Endothelial cell (in vitro differentiated cells): ENCODE measurements around the gene PSTPIP2. TPM values are rescaled to one million over a fixed set of nuclear protein-coding genes. Genes with fewer than 3 reads are reported as not detected.
"Not testable (repeated sequence)": the region's sequence is repeated elsewhere in the genome, so short reads cannot be mapped to it uniquely, and the experiment has no call there.

ENCODE experiments used
- DNase-seq: peaks from one replicate; pipeline ENCODE4 v3.0.0; 2021; ENCODE audit warnings: low spot score
- H3K27ac Mint-ChIP-seq: one replicate; pipeline ENCODE4 v1.8.0; 2021; ENCODE audit warnings: mixed read lengths, inconsistent platforms; ENCODE audit not compliant: unreplicated experiment
- H3K27me3 Mint-ChIP-seq: one replicate; pipeline ENCODE4 v1.8.0; 2021; ENCODE audit warnings: mild to moderate bottlenecking, moderate library complexity, mixed read lengths, inconsistent platforms; ENCODE audit not compliant: unreplicated experiment
- H3K36me3 Mint-ChIP-seq: one replicate; pipeline ENCODE4 v1.8.0; 2021; ENCODE audit warnings: mild to moderate bottlenecking, low read depth, mixed read lengths, inconsistent platforms; ENCODE audit not compliant: unreplicated experiment
- H3K4me1 Mint-ChIP-seq: one replicate; pipeline ENCODE4 v1.8.0; 2021; ENCODE audit warnings: mild to moderate bottlenecking, mixed read lengths, inconsistent platforms; ENCODE audit not compliant: unreplicated experiment
- H3K4me3 Mint-ChIP-seq: one replicate; pipeline ENCODE4 v1.8.0; 2021; ENCODE audit warnings: mild to moderate bottlenecking, mixed read lengths, inconsistent platforms; ENCODE audit not compliant: unreplicated experiment
- H3K9me3 Mint-ChIP-seq: one replicate; pipeline ENCODE4 v1.8.0; 2021; ENCODE audit warnings: mixed read lengths, inconsistent platforms; ENCODE audit not compliant: unreplicated experiment
- total RNA-seq: library from RNA; stranded (reverse); fragmentation: NEBNext Ultra II Directional; extraction: Animal tissue kit (Norgen Biotek cat#: 25700); gene quantifications from one replicate; pipeline ENCODE4 v1.2.1, GENCODE V29; 2021; ENCODE audit not compliant: unreplicated experiment
- TF ChIP-seq, protein P1 (sequence below): fragments of 200-600 bp; sonication (generic); IDR thresholded peaks from one replicate; pipeline ENCODE4 v1.5.0; 2021; ENCODE audit warnings: antibody characterized with exemption; ENCODE audit not compliant: unreplicated experiment

Gene PSTPIP2
- total RNA-seq, 1 donor from 2014 or later: 7.8 TPM

DNA sequence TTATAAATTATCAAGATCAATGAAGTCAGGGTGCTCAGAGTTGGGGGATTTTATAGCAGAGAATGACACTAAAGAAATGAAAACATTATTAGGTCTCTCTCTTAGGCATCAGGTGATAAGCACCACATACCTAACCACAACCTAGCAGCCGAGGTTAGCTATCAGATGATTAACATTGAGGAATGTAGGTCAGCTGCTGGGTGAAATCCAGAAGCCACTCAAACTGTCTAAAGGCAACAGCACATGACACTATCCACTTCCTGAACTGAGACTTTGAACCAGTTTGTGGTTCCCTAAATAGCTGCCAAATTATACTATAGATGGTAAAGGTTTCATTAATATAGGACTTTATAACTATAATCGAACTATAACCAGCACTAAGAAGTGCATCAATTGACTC is 109.6 kb downstream of the PSTPIP2 start:
- H3K4me1 Mint-ChIP-seq: peaks cover 10% of the 10 kb centered on the region

DNA sequence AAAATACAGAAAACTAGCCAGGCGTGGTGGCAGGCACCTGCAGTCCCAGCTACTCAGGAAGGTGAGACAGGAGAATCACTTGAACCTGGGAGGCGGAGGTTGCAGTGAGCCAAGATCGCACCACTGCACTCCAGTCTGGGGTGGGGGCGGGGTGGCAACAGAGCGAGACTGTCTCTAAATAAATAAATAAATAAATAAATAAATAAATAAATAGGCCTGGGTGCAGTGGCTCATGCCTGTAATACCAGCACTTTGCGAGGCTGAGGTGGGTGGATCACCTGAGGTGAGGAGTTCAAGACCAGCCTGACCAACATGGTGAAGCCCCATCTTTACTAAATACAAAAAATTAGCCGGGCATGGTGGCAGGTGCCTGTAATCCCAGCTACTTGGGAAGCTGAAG is 112.6 kb downstream of the PSTPIP2 start:
- H3K4me3 Mint-ChIP-seq, H3K9me3 Mint-ChIP-seq, H3K36me3 Mint-ChIP-seq, H3K4me1 Mint-ChIP-seq, DNase-seq, H3K27me3 Mint-ChIP-seq, H3K27ac Mint-ChIP-seq: not testable (repeated sequence)

More for the DNA sequence above, 109.6 kb downstream of the PSTPIP2 start:
- Mint-ChIP-seq H3K27me3 (peaks cover 4% of the 10 kb centered on the region), H3K9me3 (no peaks in the 10 kb centered on the region), H3K4me3 (no peak overlapping the region), H3K27ac (no peak overlapping the region), H3K36me3 (peaks cover 4% of the 10 kb centered on the region)
- TF ChIP-seq, protein P1, sequence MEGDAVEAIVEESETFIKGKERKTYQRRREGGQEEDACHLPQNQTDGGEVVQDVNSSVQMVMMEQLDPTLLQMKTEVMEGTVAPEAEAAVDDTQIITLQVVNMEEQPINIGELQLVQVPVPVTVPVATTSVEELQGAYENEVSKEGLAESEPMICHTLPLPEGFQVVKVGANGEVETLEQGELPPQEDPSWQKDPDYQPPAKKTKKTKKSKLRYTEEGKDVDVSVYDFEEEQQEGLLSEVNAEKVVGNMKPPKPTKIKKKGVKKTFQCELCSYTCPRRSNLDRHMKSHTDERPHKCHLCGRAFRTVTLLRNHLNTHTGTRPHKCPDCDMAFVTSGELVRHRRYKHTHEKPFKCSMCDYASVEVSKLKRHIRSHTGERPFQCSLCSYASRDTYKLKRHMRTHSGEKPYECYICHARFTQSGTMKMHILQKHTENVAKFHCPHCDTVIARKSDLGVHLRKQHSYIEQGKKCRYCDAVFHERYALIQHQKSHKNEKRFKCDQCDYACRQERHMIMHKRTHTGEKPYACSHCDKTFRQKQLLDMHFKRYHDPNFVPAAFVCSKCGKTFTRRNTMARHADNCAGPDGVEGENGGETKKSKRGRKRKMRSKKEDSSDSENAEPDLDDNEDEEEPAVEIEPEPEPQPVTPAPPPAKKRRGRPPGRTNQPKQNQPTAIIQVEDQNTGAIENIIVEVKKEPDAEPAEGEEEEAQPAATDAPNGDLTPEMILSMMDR: no peak
- DNase-seq: no peak

DNA sequence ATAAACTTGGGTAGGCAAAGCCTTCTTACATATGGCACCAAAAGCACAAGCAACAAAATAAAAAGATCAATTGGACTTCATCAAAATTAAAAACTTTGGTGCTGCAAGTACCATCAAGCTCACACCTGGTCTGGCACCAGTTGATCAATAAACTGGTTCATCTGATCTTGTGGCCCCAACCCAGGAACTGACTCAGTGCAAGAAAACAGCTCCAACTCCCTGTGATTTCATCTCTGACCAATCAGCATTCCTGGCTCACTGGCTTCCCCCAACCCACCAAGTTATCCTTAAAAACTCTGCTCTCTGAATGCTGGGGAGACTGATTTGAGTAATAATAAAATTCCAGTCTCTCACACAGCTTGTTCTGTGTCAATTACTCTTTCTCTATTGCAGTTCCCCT is 113.3 kb downstream of the PSTPIP2 start:
- Mint-ChIP-seq H3K27ac (no peak overlapping the region), H3K4me3 (no peak overlapping the region), H3K36me3 (peaks cover 8% of the 10 kb centered on the region), H3K4me1 (no peaks in the 10 kb centered on the region), H3K9me3 (no peaks in the 10 kb centered on the region), H3K27me3 (no peaks in the 10 kb centered on the region)
- no peak for DNase-seq
- TF ChIP-seq, protein P1: no peak

DNA sequence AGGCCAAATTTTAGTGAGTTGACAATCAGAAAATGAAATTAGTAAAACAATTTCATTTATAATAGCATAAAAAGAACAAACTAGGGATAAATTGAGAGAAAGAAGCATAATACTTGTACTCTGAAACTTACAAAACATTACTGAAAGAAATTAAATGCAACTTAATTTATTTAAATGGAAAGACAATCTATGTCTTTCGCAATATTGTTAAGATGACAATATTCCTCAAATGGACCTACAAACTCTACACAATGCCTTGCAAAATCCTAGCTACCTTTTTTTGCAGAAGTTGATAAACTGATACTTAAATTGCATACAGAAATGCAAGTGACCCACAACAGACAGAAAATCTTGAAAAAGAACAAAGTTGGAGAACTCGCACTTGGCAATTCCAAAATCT is 114.0 kb downstream of the PSTPIP2 start:
- peaks cover 14% of the 10 kb centered on the region for H3K36me3 Mint-ChIP-seq
- TF ChIP-seq, protein P1: no peak
- H3K4me1 Mint-ChIP-seq: no peaks in the 10 kb centered on the region
- no peak overlapping the region for H3K27ac Mint-ChIP-seq
- no peak overlapping the region for H3K4me3 Mint-ChIP-seq
- no peak for DNase-seq
- no peaks in the 10 kb centered on the region for H3K9me3 Mint-ChIP-seq
- H3K27me3 Mint-ChIP-seq: no peaks in the 10 kb centered on the region

DNA sequence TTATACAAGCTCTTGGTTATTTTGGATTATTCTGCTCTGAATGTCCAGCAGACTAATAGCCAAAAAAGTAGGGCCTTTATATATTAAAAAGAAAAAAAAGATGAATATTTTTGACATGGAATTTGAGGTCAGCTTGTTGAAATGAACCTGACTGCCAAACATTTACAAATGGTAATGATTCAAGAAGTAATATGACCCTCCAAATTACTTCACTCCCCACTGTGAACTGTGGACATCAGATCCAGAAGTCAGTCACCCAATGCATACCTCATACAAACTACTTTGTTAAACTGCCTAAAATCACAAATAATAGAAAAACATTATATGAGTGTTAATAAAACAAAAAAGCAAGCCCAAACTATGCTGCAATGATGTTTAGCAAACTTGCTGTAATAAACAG is 115.0 kb downstream of the PSTPIP2 start:
- H3K36me3 Mint-ChIP-seq: peaks cover 14% of the 10 kb centered on the region
- no peak for DNase-seq
- TF ChIP-seq, protein P1: no peak
- no peak overlapping the region for H3K27ac Mint-ChIP-seq
- no peaks in the 10 kb centered on the region for H3K4me1 Mint-ChIP-seq
- H3K9me3 Mint-ChIP-seq: no peaks in the 10 kb centered on the region
- no peak overlapping the region for H3K4me3 Mint-ChIP-seq
- H3K27me3 Mint-ChIP-seq: no peaks in the 10 kb centered on the region
